Adrenal gland (tissue), 5 donors: Measurements from ENCODE around the gene PGC.

Experiments
- CTCF ChIP-seq, 6 experiments: fragments of 450-650 bp in 4 of 6; fragments of 200-600 bp in 2 of 6; sonication (generic) in 1 of 6; IDR thresholded peaks; 1 replicate in 5 of 6; 2 replicates in 1 of 6; pipeline versions ENCODE4 v1.5.1 to v1.8.0; 2016 to 2021; ENCODE audit warnings: antibody characterized with exemption in 6 of 6, mild to moderate bottlenecking in 2 of 6, moderate library complexity in 1 of 6
- POLR2A ChIP-seq, 2 donors: fragments of 450-650 bp; IDR thresholded peaks; one replicate each; pipeline ENCODE4 v1.6.1; 2017; ENCODE audit warnings: antibody characterized with exemption in 2 of 2, mild to moderate bottlenecking in 2 of 2, moderate library complexity in 1 of 2
- donor health status: DM: no; HTN: no; CAD: no.

- no peak for TF ChIP-seq CTCF (IDR thresholded peaks at IDR 0.05)
- no peak for TF ChIP-seq POLR2A (IDR thresholded peaks at IDR 0.05)
Measured at GRCh38 chr6:41796474-41796873, 49.3 kb upstream of the PGC start.
